Nephron (organoid): ENCODE results near the gene TMEM97.

Experiments
- H3K27ac Mint-ChIP-seq, 3 experiments: 2 replicates each; pipeline ENCODE4 v1.8.0; 2020; ENCODE audit warnings: mixed read lengths in 3 of 3, mild to moderate bottlenecking in 2 of 3, moderate library complexity in 1 of 3
- H3K27me3 Mint-ChIP-seq: 2 replicates; pipeline ENCODE4 v1.8.0; 2021; ENCODE audit warnings: low read depth, mild to moderate bottlenecking, moderate library complexity, mixed read lengths
- H3K36me3 Mint-ChIP-seq: 2 replicates; pipeline ENCODE4 v1.8.0; 2020; ENCODE audit warnings: low read depth, mixed read lengths
- H3K4me1 Mint-ChIP-seq: 2 replicates; pipeline ENCODE4 v1.8.0; 2020; ENCODE audit warnings: mixed read lengths
- H3K4me3 Mint-ChIP-seq, 3 experiments: 2 replicates each; pipeline ENCODE4 v1.8.0; 2020; ENCODE audit warnings: mild to moderate bottlenecking in 3 of 3, mixed read lengths in 3 of 3, moderate library complexity in 2 of 3
- H3K9me3 Mint-ChIP-seq: 2 replicates; pipeline ENCODE4 v1.8.0; 2020; ENCODE audit warnings: mixed read lengths
- CTCF ChIP-seq, 3 experiments: fragments of 200-600 bp; sonication (generic); IDR thresholded peaks; one replicate each; pipeline ENCODE4 v1.5.0; 2021; ENCODE audit warnings: antibody characterized with exemption in 3 of 3; ENCODE audit not compliant: unreplicated experiment in 3 of 3

Gene TMEM97

GRCh38 chr17:28306954-28307401 is 12.0 kb upstream of the TMEM97 start:
- Mint-ChIP-seq H3K36me3 (no peaks in the 10 kb centered on the region), H3K27me3 (no peaks in the 10 kb centered on the region), H3K4me1 (no peaks in the 10 kb centered on the region), H3K9me3 (no peaks in the 10 kb centered on the region), H3K4me3 (no peak overlapping the region), H3K27ac (no peak overlapping the region)
- TF ChIP-seq CTCF (IDR thresholded peaks at IDR 0.05; ENCODE audit: unreplicated experiment in 3 of 3) = no peak

- Mint-ChIP-seq H3K4me3 (no peak overlapping the region), H3K27ac (no peak overlapping the region), H3K9me3 (no peaks in the 10 kb centered on the region), H3K36me3 (no peaks in the 10 kb centered on the region), H3K4me1 (peaks cover 11% of the 10 kb centered on the region), H3K27me3 (no peaks in the 10 kb centered on the region)
- no peak for TF ChIP-seq CTCF (IDR thresholded peaks at IDR 0.05; ENCODE audit: unreplicated experiment in 3 of 3)
Measured at GRCh38 chr17:28313841-28314240, 5.2 kb upstream of the TMEM97 start.

DNA sequence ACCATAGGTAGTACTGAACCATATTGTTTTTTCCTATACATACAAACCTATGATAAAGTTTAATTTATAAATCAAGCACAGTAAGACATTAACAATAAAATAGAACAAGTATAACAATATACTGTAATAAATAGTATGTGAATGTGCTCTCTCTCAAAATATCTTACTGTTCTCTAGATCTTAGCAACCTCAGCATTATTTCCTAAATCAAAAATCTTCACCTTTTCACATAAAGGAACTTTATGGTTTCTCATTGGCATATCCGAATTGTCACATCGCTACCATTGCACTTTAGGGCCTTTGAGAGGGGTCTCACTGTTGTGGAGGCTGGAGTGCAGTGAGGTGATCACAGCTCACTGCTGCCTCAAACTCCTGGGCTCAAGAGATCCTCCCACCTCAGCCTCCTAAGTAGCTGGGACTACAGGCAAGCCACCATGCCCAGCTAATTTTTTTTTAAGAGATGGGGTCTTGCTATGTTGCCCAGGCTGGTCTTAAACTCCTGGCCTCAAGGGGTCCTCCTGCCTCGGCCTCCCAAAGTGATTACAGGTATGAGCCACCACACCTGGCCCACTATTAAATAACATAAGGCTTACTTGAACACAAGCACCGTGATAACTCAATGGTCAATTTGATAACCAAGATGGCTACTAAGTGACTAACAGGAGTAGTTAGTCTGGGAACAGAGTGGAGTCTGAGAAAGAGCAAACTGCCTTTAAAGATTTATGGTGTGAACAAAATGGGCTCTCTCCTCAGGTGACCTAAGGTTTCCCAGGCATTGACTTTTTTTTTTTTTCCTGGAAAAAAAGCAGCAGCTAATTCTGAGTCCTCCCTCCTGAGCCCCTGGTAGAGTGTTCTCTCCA is 2.9 kb upstream of the TMEM97 start:
- no peak for TF ChIP-seq CTCF (IDR thresholded peaks at IDR 0.05; ENCODE audit: unreplicated experiment in 3 of 3)
- H3K36me3 Mint-ChIP-seq = no peaks in the 10 kb centered on the region
- no peaks in the 10 kb centered on the region for H3K27me3 Mint-ChIP-seq
- no peaks in the 10 kb centered on the region for H3K9me3 Mint-ChIP-seq
- H3K27ac Mint-ChIP-seq = no peak overlapping the region
- peak overlapping the region in 2 of 3 experiments; percentile 6 to 17 for H3K4me3 Mint-ChIP-seq
- peaks cover 30% of the 10 kb centered on the region for H3K4me1 Mint-ChIP-seq

GRCh38 chr17:28317099-28317965 is 1.7 kb upstream of the TMEM97 start:
- no peaks in the 10 kb centered on the region for H3K36me3 Mint-ChIP-seq
- peaks cover 38% of the 10 kb centered on the region for H3K4me1 Mint-ChIP-seq
- H3K4me3 Mint-ChIP-seq = peak overlapping the region; percentile 88 to 97 (median 95)
- no peaks in the 10 kb centered on the region for H3K9me3 Mint-ChIP-seq
- peak overlapping the region in 2 of 3 experiments; percentile 15 to 37 for H3K27ac Mint-ChIP-seq
- H3K27me3 Mint-ChIP-seq = peaks cover 3% of the 10 kb centered on the region
- no peak for TF ChIP-seq CTCF (IDR thresholded peaks at IDR 0.05; ENCODE audit: unreplicated experiment in 3 of 3)

- H3K9me3 Mint-ChIP-seq = no peaks in the 10 kb centered on the region
- peak overlapping the region; percentile 69 to 93 (median 85) for H3K27ac Mint-ChIP-seq
- no peaks in the 10 kb centered on the region for H3K36me3 Mint-ChIP-seq
- peaks cover 42% of the 10 kb centered on the region for H3K4me1 Mint-ChIP-seq
- H3K4me3 Mint-ChIP-seq = peak overlapping the region; percentile 88 to 97 (median 95)
- H3K27me3 Mint-ChIP-seq = peaks cover 3% of the 10 kb centered on the region
- no peak for TF ChIP-seq CTCF (IDR thresholded peaks at IDR 0.05; ENCODE audit: unreplicated experiment in 3 of 3)
Measured at GRCh38 chr17:28317966-28318758, 838 bp upstream of the TMEM97 start.
